HG03097 (cell line): Measurements from ENCODE around the gene NCAN.
"Not testable (repeated sequence)": the region's sequence is repeated elsewhere in the genome, so short reads cannot be mapped to it uniquely, and the experiment has no call there.

Source experiments
- ATAC-seq: cut with Tn5 transposase; IDR thresholded peaks from one replicate; pipeline ENCODE4 v1.9.1; 2021; ENCODE audit not compliant: unreplicated experiment, low FRiP score

NCAN gene

DNA sequence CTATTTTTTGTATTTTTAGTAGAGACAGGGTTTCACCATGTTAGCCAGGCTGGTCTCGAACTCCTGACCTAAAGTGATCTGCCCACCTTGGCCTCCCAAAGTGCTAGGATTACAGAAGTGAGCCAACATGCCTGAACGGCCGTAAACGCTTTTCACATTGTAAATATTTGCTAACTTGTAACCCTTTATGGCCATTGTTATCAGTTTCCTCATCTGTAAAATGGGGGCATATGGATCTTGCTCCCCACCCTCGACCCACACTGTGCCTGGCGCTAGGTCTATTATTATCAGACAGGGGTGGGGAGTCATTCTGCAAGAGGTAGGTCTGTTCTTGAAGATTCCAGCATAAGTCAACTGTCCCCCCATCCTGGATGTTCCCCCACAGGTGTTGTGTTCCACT is 11.9 kb downstream of the NCAN start:
- no peak for ATAC-seq

DNA sequence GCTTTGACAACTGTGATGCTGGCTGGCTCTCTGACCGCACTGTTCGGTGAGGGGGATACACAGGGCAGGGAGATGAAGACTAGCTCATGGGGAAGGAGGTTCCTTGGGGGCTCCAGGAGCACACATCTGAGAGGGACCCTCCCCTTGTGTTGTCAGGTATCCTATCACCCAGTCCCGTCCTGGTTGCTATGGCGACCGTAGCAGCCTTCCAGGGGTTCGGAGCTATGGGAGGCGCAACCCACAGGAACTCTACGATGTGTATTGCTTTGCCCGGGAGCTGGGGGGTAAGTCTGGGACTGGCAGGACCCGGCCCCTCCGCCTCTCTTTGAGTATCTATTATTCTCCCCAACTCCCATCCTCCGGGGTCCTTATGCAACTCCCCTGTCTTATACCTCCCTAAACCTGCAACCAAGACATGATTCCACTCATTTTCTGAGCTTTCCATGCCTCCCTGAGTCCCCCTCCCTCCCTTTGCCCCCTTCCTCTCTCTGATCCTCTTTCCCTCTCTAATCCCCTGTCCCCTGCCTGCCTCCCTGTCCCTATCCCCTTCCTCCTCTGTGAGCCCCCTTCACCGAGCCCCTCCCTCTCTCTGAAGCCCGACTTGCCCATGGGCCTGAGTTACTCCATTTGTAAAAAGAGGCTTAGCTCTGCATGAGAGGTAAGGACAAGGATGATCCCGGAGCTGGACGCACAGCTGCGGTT is 12.5 kb downstream of the NCAN start:
- no peak for ATAC-seq

DNA sequence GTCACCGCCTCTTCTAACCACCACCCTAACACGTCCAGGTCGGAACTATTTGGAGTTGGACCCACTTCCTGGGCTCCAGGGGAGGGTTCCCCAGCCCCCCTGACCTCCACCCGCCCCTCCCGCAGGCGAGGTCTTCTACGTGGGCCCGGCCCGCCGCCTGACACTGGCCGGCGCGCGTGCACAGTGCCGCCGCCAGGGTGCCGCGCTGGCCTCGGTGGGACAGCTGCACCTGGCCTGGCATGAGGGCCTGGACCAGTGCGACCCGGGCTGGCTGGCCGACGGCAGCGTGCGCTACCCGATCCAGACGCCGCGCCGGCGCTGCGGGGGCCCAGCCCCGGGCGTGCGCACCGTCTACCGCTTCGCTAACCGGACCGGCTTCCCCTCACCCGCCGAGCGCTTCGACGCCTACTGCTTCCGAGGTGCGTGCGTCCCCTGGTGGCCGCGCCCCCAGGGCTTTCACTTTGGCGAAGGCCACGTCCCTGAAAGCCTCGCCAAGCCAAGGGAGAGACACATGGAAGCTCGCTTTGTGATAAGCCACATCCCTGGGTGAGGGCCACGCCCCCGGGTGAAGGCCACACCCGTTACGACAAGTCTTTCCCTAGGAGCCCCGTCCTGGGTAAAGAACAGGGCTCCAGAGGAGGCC is 13.2 kb downstream of the NCAN start:
- no peak for ATAC-seq

DNA sequence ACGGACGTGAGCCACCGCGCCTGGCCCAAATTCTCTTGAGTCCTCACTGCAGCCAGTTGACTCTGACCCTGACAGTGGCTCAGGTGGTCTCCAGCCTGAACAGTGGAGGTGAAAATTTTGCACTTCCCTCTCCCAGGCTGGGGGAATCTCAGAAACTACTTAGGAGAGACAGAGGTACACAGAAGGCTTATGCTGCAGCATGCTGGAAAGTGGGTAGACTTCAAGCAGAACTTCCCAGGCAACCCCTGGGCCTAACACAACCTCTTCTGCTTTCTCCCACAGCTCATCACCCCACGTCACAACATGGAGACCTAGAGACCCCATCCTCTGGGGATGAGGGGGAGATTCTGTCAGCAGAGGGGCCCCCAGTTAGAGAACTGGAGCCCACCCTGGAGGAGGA is 14.4 kb downstream of the NCAN start:
- ATAC-seq, result no peak

- ATAC-seq, result no peak
Measured at GRCh38 chr19:19226663-19227062, 14.9 kb downstream of the NCAN start.

DNA sequence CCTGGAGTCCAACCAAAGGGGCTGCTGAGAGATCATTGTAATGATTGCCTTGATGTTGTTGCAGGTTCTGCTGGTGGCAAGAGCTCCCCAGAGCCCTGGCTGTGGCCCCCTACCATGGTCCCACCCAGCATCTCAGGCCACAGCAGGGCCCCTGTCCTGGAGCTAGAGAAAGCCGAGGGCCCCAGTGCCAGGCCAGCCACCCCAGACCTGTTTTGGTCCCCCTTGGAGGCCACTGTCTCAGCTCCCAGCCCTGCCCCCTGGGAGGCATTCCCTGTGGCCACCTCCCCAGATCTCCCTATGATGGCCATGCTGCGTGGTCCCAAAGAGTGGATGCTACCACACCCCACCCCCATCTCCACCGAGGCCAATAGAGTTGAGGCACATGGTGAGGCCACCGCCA is 15.5 kb downstream of the NCAN start:
- no peak for ATAC-seq

GRCh38 chr19:19229701-19230100 is 17.9 kb downstream of the NCAN start:
- no peak for ATAC-seq

DNA sequence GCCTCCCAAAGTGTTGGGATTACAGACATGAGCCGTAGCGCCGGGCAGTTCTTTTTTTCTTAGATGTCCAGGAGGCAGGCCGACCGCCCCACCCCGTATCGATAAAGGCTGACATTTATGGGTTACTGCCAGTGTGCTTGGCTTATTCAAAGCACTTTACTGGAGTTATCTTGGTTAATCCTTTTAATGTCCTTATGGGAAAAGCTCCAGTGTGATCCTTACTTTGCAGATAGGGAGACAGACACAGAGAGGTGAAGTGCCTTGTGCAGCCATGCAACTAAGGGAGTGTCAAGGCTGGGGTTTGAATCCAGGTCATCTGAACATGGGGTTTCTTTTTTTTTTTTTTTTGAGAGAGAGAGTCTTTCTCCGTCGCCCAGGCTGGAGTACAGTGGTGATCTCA is 19.2 kb downstream of the NCAN start:
- no peak for ATAC-seq

GRCh38 chr19:19232261-19232721 is 20.5 kb downstream of the NCAN start:
- ATAC-seq, result no peak

DNA sequence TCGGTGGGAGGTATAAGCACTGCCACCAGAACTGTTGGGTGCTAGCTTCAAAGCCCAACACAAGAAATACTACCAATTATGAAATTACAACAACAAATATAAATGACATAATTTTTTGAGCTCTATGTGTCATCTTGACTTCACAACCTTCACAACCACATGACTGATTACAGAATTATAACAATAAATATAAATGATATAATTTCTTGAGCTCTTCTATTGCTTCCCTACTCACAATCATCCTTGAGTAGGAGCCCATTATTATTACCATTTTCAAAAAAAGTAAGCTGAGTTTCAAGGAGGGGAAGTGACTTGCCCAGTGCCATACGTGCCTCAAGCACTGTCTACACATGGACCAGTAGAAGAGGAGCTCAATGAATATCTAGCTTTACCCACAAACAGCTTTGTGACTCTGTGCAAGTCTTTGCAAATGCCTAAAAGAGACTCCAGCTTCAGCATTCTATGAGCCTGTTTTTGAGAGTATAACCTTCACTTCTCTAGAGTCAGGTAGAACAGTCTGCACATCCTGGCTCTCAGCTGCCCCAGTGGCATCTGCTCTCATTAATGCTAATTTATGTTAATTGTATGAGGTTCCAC is 22.6 kb downstream of the NCAN start:
- no peak for ATAC-seq

DNA sequence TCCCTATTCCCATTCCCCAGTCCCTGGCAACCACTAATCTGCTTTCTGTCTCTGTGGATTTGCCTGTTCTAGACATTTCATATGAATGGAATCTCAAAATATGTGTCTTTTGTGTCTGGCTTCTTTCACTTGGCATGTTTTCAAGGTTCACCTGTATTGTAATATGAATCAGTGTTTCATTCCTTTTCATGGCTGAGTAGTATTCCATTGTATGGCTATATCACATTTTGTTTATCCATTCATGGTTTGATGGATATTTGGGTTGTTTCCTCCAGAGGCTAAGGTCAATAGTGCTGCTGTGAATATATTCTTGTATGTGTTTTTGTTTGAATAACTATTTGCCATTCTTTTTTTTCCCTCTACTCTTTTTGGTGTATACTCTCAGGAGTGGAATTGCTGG is 24.4 kb downstream of the NCAN start:
- ATAC-seq, result no peak

- no peak for ATAC-seq
Measured at GRCh38 chr19:19238126-19238894, 26.6 kb downstream of the NCAN start.

DNA sequence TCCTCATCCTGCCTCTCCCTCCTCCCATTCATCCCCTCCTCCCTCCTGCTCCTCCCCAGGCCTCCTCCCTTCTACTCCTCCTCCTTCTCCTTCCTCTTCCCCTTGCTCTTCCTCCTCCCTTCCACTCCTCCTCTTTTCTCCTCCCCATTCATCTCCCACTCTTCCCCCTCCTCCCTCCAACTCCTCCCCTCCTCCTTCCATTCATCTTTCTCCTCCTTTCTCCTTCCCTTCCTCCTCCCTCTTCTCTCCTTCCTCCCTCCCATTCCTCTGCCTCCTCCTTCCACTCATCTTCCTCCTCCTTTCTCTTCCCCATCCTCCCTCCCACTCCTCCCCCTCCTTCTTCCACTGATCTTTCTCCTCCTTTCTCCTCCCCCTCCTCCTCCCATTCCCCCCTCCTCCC is 27.9 kb downstream of the NCAN start:
- no peak for ATAC-seq

GRCh38 chr19:19240476-19240875 is 28.7 kb downstream of the NCAN start:
- ATAC-seq, result no peak

- no peak for ATAC-seq
Measured at GRCh38 chr19:19250196-19250801, 38.5 kb downstream of the NCAN start.

- ATAC-seq, result not testable (repeated sequence)
Measured at GRCh38 chr19:19253409-19253808, 41.7 kb downstream of the NCAN start.

GRCh38 chr19:19256072-19256969 is 44.6 kb downstream of the NCAN start:
- ATAC-seq, result no peak

DNA sequence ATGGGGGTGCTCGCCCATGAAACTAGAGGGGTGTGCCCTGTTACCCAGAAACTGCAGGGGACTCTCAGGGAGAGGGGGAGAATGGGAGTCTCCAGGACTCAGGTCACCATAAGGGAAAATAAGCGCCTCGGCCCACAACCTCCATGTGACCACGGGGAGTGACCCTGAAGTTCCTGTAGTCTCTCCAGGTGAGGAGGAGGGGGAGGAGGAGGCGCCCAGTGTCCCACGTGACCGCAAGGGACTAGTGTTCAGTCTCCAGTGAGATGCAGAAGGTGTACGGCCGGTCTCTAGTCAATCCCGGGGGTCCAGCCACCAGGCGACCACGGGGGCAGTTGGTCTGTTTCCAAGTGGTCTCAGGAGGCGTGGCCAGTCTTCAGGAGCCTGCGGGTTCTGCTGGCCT is 45.4 kb downstream of the NCAN start:
- ATAC-seq, result no peak

- ATAC-seq, result no peak
Measured at GRCh38 chr19:19257836-19258588, 46.3 kb downstream of the NCAN start.
